Hepatocyte (in vitro differentiated cells): ENCODE measurements around the gene DMD. TPM values are rescaled to one million over a fixed set of nuclear protein-coding genes. Genes with fewer than 3 reads are reported as not detected.

Experiments
- DNase-seq: peaks from one replicate; pipeline ENCODE4 v3.0.0-alpha.2; 2016; ENCODE audit warnings: low spot score
- H2AFZ ChIP-seq: fragments of 200-600 bp; sonication (generic); 2 replicates; pipeline ENCODE4 v1.6.0; 2016; ENCODE audit warnings: antibody characterized with exemption, mild to moderate bottlenecking
- H3K27ac ChIP-seq: fragments of 200-600 bp; sonication (generic); 2 replicates; pipeline ENCODE4 v1.5.1; 2016; ENCODE audit warnings: mild to moderate bottlenecking
- H3K27me3 ChIP-seq: fragments of 200-600 bp; sonication (generic); 2 replicates; pipeline ENCODE4 v1.6.1; 2016
- H3K36me3 ChIP-seq: fragments of 200-600 bp; sonication (generic); replicated peaks from 2 replicates; pipeline ENCODE4 v1.5.1; 2016; ENCODE audit warnings: low read depth; ENCODE audit not compliant: insufficient read depth
- H3K4me1 ChIP-seq: fragments of 200-600 bp; sonication (generic); 2 replicates; pipeline ENCODE4 v1.5.1; 2016; ENCODE audit warnings: mild to moderate bottlenecking, moderate library complexity; ENCODE audit not compliant: insufficient read depth
- H3K4me2 ChIP-seq: fragments of 200-600 bp; sonication (generic); 2 replicates; pipeline ENCODE4 v1.6.0; 2016
- H3K4me3 ChIP-seq: fragments of 200-600 bp; sonication (generic); 2 replicates; pipeline ENCODE4 v1.5.1; 2016; ENCODE audit warnings: mild to moderate bottlenecking
- H3K79me2 ChIP-seq: fragments of 200-600 bp; sonication (generic); 2 replicates; pipeline ENCODE4 v1.6.0; 2017; ENCODE audit warnings: mild to moderate bottlenecking
- H3K9me2 ChIP-seq: fragments of 200-600 bp; sonication (generic); replicated peaks from 2 replicates; pipeline ENCODE4 v1.6.0; 2017; ENCODE audit warnings: mild to moderate bottlenecking; ENCODE audit not compliant: insufficient read depth
- H3K9me3 ChIP-seq: fragments of 200-600 bp; sonication (generic); 2 replicates; pipeline ENCODE4 v1.5.1; 2016; ENCODE audit warnings: low read depth, mild to moderate bottlenecking
- H4K20me1 ChIP-seq: fragments of 200-600 bp; sonication (generic); 2 replicates; pipeline ENCODE4 v1.6.0; 2016; ENCODE audit warnings: mild to moderate bottlenecking; ENCODE audit not compliant: insufficient read depth, poor library complexity, severe bottlenecking
- EZH2 ChIP-seq: fragments of 200-600 bp; sonication (generic); IDR thresholded peaks from 2 replicates; pipeline ENCODE4 v1.6.1; 2016; ENCODE audit warnings: antibody characterized with exemption, mild to moderate bottlenecking, borderline replicate concordance
- EZH2phosphoT487 ChIP-seq: fragments of 200-600 bp; sonication (generic); IDR thresholded peaks from one replicate; pipeline ENCODE4 v1.6.1; 2018; ENCODE audit warnings: antibody characterized with exemption, mild to moderate bottlenecking, low read depth, moderate library complexity; ENCODE audit not compliant: unreplicated experiment, severe bottlenecking
- WGBS: methylation state at CpG from one replicate; pipeline ENCODE4 v1.1.6; 2016; ENCODE audit warnings: low lambda C conversion rate; ENCODE audit errors: missing lambda C conversion rate; 5-methylcytosine and 5-hydroxymethylcytosine counted together
- polyA plus RNA-seq: library from polyadenylated mRNA; unstranded; fragments of >200 nt; fragmentation: Nextera tagmentation; extraction: Ambion mirVana; gene quantifications from 2 replicates; pipeline ENCODE4 v1.2.1, GENCODE V29; 2016
- total RNA-seq: library from RNA; depleted of rRNA; stranded (reverse); fragments of >200 nt; gene quantifications from 2 replicates; pipeline ENCODE4 v1.2.3, GENCODE V29; 2014
- TF ChIP-seq, protein P1 (sequence below): fragments of 200-600 bp; sonication (generic); IDR thresholded peaks from 2 replicates; pipeline ENCODE4 v1.5.1; 2016; ENCODE audit warnings: antibody characterized with exemption, mild to moderate bottlenecking; ENCODE audit not compliant: poor library complexity

The DMD gene
- total and polyA plus RNA-seq, 2 experiments from 2014 or later: 14.2 to 27.8 TPM

DNA sequence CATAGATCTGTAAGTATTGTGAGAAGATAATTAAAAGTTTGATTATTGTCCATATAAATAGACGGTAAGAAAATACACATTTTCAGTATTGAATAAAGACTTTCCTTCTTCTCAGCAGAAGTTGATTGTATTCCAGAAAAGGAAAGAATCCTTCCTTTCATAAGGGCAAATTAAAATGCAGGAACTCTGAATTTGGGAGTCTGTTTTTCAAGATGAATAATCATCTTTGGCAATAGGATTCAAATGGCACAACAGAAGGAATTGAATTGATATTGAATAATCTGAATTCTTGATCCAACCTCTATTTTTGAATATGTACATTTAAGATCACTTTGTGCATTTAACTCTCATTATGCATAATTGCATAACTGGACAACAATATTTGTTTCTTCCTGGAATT, 149.3 kb downstream of the DMD start:
- H3K9me2 ChIP-seq: no peaks in the 10 kb centered on the region
- no peak overlapping the region for H3K4me3 ChIP-seq
- TF ChIP-seq EZH2phosphoT487 (no peak), EZH2 (no peak)
- TF ChIP-seq, protein P1, sequence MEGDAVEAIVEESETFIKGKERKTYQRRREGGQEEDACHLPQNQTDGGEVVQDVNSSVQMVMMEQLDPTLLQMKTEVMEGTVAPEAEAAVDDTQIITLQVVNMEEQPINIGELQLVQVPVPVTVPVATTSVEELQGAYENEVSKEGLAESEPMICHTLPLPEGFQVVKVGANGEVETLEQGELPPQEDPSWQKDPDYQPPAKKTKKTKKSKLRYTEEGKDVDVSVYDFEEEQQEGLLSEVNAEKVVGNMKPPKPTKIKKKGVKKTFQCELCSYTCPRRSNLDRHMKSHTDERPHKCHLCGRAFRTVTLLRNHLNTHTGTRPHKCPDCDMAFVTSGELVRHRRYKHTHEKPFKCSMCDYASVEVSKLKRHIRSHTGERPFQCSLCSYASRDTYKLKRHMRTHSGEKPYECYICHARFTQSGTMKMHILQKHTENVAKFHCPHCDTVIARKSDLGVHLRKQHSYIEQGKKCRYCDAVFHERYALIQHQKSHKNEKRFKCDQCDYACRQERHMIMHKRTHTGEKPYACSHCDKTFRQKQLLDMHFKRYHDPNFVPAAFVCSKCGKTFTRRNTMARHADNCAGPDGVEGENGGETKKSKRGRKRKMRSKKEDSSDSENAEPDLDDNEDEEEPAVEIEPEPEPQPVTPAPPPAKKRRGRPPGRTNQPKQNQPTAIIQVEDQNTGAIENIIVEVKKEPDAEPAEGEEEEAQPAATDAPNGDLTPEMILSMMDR: no peak
- no peak overlapping the region for H3K4me2 ChIP-seq
- no peaks in the 10 kb centered on the region for H3K4me1 ChIP-seq
- no peaks in the 10 kb centered on the region for H3K79me2 ChIP-seq
- no peaks in the 10 kb centered on the region for H3K36me3 ChIP-seq
- WGBS: 92% methylated on average over 1 of the region's 1 CpG
- H3K9me3 ChIP-seq: no peaks in the 10 kb centered on the region
- H3K27ac ChIP-seq: no peak overlapping the region
- H2AFZ ChIP-seq: no peak overlapping the region
- no peak for DNase-seq
- H4K20me1 ChIP-seq: no peaks in the 10 kb centered on the region
- no peaks in the 10 kb centered on the region for H3K27me3 ChIP-seq

DNA sequence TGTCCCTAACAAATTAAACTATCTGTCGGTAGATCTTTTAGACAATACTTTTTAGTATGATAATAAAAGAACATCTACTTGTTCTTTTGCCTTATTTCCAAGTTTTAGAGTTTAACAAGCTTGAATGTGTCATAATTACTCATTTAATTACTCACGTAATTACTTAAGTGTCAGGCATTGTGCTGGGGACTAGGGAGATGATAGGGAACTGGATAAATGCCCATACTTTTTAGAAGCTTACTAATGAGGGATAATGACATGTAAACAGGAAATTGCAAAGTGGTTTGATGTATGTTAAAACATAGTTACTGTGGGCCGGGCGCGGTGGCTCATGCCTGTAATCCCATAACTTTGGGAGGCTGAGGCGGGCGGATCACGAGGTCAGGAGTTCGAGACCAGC, 158.3 kb downstream of the DMD start:
- H3K4me1 ChIP-seq: no peaks in the 10 kb centered on the region
- no peak for TF ChIP-seq EZH2
- H3K79me2 ChIP-seq: no peaks in the 10 kb centered on the region
- H3K9me3 ChIP-seq: no peaks in the 10 kb centered on the region
- no peaks in the 10 kb centered on the region for H3K9me2 ChIP-seq
- no peak overlapping the region for H2AFZ ChIP-seq
- no peak for DNase-seq
- H3K27ac ChIP-seq: no peak overlapping the region
- WGBS: 86% methylated on average over 9 of the region's 9 CpGs
- no peak overlapping the region for H3K4me3 ChIP-seq
- H3K27me3 ChIP-seq: no peaks in the 10 kb centered on the region
- no peaks in the 10 kb centered on the region for H3K36me3 ChIP-seq
- H3K4me2 ChIP-seq: no peak overlapping the region
- no peaks in the 10 kb centered on the region for H4K20me1 ChIP-seq

DNA sequence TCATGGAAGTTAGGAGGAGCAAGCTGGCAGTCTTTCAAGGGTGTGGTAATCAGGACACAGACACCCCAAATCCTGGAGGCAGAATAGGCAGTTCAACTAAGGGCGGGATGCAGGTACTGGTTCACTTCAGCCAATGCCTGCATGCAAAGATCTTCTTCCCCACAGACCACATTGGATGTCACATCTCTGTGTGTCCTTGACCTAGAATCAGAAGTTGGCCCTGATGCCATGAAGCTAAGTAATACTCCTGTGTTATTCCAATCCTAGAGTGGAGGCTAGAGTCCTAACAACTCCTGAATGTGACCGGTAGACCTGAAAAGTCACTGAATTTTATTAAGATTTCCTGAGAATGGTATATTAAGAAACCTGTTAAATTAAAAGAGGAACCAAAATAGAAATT, 165.5 kb downstream of the DMD start:
- H3K9me3 ChIP-seq: no peaks in the 10 kb centered on the region
- no peak overlapping the region for H2AFZ ChIP-seq
- H3K4me2 ChIP-seq: no peak overlapping the region
- H3K79me2 ChIP-seq: no peaks in the 10 kb centered on the region
- H3K4me1 ChIP-seq: no peaks in the 10 kb centered on the region
- no peak overlapping the region for H3K27ac ChIP-seq
- WGBS: 98% methylated on average over 2 of the region's 2 CpGs
- no peaks in the 10 kb centered on the region for H3K27me3 ChIP-seq
- no peaks in the 10 kb centered on the region for H3K9me2 ChIP-seq
- TF ChIP-seq EZH2phosphoT487: no peak
- no peak for TF ChIP-seq EZH2
- TF ChIP-seq, protein P1: no peak
- H3K4me3 ChIP-seq: no peak overlapping the region
- no peaks in the 10 kb centered on the region for H3K36me3 ChIP-seq
- DNase-seq: no peak
- H4K20me1 ChIP-seq: no peaks in the 10 kb centered on the region

DNA sequence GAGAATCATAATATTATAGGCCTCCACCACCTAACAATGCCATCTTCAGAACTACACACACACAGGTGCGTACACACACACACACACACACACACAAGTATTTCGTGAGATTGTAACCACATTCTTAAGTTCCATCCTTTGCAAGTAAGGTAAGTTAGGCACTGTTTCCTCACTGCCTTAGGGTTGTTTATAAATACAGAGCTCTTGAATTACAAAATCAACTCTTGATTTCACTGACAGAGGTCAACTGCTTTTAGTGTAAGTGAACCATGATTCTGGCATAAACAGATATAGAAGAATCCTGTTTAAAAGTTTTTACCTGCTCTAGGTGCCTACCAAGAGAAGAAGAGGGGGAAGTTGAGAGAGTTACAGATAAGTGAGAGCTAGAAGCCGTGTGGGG, 166.1 kb downstream of the DMD start:
- no peak overlapping the region for H3K4me2 ChIP-seq
- TF ChIP-seq, protein P1: no peak
- TF ChIP-seq EZH2: no peak
- no peak for TF ChIP-seq EZH2phosphoT487
- no peaks in the 10 kb centered on the region for H3K9me2 ChIP-seq
- no peaks in the 10 kb centered on the region for H3K79me2 ChIP-seq
- no peak for DNase-seq
- H3K4me3 ChIP-seq: no peak overlapping the region
- 61% methylated on average over 3 of the region's 3 CpGs for WGBS
- H3K4me1 ChIP-seq: no peaks in the 10 kb centered on the region
- H3K36me3 ChIP-seq: no peaks in the 10 kb centered on the region
- no peaks in the 10 kb centered on the region for H3K9me3 ChIP-seq
- no peaks in the 10 kb centered on the region for H3K27me3 ChIP-seq
- H3K27ac ChIP-seq: no peak overlapping the region
- no peaks in the 10 kb centered on the region for H4K20me1 ChIP-seq
- no peak overlapping the region for H2AFZ ChIP-seq
